OCI-LY1 (cell line): ENCODE results near the gene ATP8A1.

Experiments
- H2AFZ ChIP-seq: fragments of 200-600 bp; sonication (generic), shearing (Covaris generic); 2 replicates; pipeline ENCODE4 v1.6.0; 2014; ENCODE audit warnings: antibody characterized with exemption, mild to moderate bottlenecking, low read length
- H3F3A ChIP-seq: fragments of 200-600 bp; sonication (generic), shearing (Covaris generic); 2 replicates; pipeline ENCODE4 v1.6.0; 2014; ENCODE audit warnings: mild to moderate bottlenecking, antibody characterized with exemption, low read length, moderate library complexity; ENCODE audit not compliant: insufficient read depth
- H3K27ac ChIP-seq: fragments of 200-600 bp; sonication (generic); 2 replicates; pipeline ENCODE4 v1.5.1; 2014; ENCODE audit warnings: low read length, mixed run types, mild to moderate bottlenecking, low read depth; ENCODE audit not compliant: poor library complexity, severe bottlenecking
- H3K27me3 ChIP-seq: fragments of 200-600 bp; sonication (generic); 2 replicates; pipeline ENCODE4 v1.6.0; 2014; ENCODE audit warnings: antibody characterized with exemption, mild to moderate bottlenecking, low read length, moderate library complexity; ENCODE audit not compliant: insufficient read depth
- H3K36me3 ChIP-seq: fragments of 200-600 bp; sonication (generic); 2 replicates; pipeline ENCODE4 v1.6.1; 2014; ENCODE audit warnings: mild to moderate bottlenecking, antibody characterized with exemption, low read length, moderate library complexity, mixed read lengths; ENCODE audit not compliant: insufficient read depth
- H3K4me1 ChIP-seq: fragments of 200-600 bp; sonication (generic); 2 replicates; pipeline ENCODE4 v1.5.1; 2014; ENCODE audit warnings: mild to moderate bottlenecking, low read length, moderate library complexity; ENCODE audit not compliant: insufficient read depth, severe bottlenecking
- H3K4me2 ChIP-seq: fragments of 200-600 bp; sonication (generic), shearing (Covaris generic); 2 replicates; pipeline ENCODE4 v1.6.1; 2014; ENCODE audit warnings: low read length
- H3K4me3 ChIP-seq: fragments of 200-600 bp; sonication (generic); 2 replicates; pipeline ENCODE4 v1.5.1; 2014; ENCODE audit warnings: low read length, low read depth, mild to moderate bottlenecking, mixed read lengths; ENCODE audit not compliant: poor library complexity, severe bottlenecking
- H3K79me2 ChIP-seq: fragments of 200-600 bp; shearing (Covaris generic); 2 replicates; pipeline ENCODE4 v1.6.1; 2016; ENCODE audit warnings: mixed run types, low read length, mixed read lengths; ENCODE audit not compliant: insufficient read depth
- H3K9ac ChIP-seq: fragments of 200-600 bp; sonication (generic), shearing (Covaris generic); 2 replicates; pipeline ENCODE4 v1.6.1; 2014; ENCODE audit warnings: mild to moderate bottlenecking, low read length, mixed read lengths
- H3K9me2 ChIP-seq: fragments of 200-600 bp; sonication (generic), shearing (Covaris generic); 2 replicates; pipeline ENCODE4 v1.6.1; 2014; ENCODE audit warnings: low read depth, mild to moderate bottlenecking, low read length, mixed read lengths
- H3K9me3 ChIP-seq: fragments of 200-600 bp; shearing (Covaris generic); 2 replicates; pipeline ENCODE4 v1.6.1; 2014; ENCODE audit warnings: low read length, mixed read lengths
- H4K20me1 ChIP-seq: fragments of 200-600 bp; sonication (generic), shearing (Covaris generic); 2 replicates; pipeline ENCODE4 v1.6.0; 2016; ENCODE audit warnings: mild to moderate bottlenecking, low read length; ENCODE audit not compliant: insufficient read depth
- CTCF ChIP-seq: fragments of 200-600 bp; sonication (generic), shearing (Covaris generic); IDR thresholded peaks from 2 replicates; pipeline ENCODE4 v1.5.1; 2017; ENCODE audit warnings: mild to moderate bottlenecking, antibody characterized with exemption, low read length, moderate library complexity, mixed read lengths
- EZH2 ChIP-seq: fragments of 200-600 bp; sonication (generic), shearing (Covaris generic); IDR thresholded peaks from 2 replicates; pipeline ENCODE4 v1.8.0; 2017; ENCODE audit warnings: borderline replicate concordance, mixed run types, mild to moderate bottlenecking, antibody characterized with exemption, low read length, moderate library complexity, mixed read lengths

Gene ATP8A1

GRCh38 chr4:42359711-42360110, 297.2 kb downstream of the ATP8A1 start:
- H3K27me3 ChIP-seq: no peaks in the 10 kb centered on the region
- no peak overlapping the region for H3K9ac ChIP-seq
- no peak overlapping the region for H2AFZ ChIP-seq
- H3K4me1 ChIP-seq: no peaks in the 10 kb centered on the region
- no peaks in the 10 kb centered on the region for H3K9me2 ChIP-seq
- H3F3A ChIP-seq: no peaks in the 10 kb centered on the region
- H4K20me1 ChIP-seq: no peaks in the 10 kb centered on the region
- no peaks in the 10 kb centered on the region for H3K36me3 ChIP-seq
- TF ChIP-seq EZH2 (no peak), CTCF (no peak)
- H3K4me2 ChIP-seq: no peak overlapping the region
- no peak overlapping the region for H3K27ac ChIP-seq
- H3K79me2 ChIP-seq: no peaks in the 10 kb centered on the region
- H3K4me3 ChIP-seq: no peak overlapping the region
- H3K9me3 ChIP-seq: no peaks in the 10 kb centered on the region
